HG03354 (cell line): Measurements from ENCODE around the gene PPP1R8.
A peak's percentile ranks its signal among the peaks of the same experiment; 100 is the strongest.
"Not testable (repeated sequence)": the region's sequence is repeated elsewhere in the genome, so short reads cannot be mapped to it uniquely, and the experiment has no call there.

Source experiments
- ATAC-seq: cut with Tn5 transposase; IDR thresholded peaks from one replicate; pipeline ENCODE4 v1.9.1; 2021; ENCODE audit warnings: mild to moderate bottlenecking; ENCODE audit not compliant: unreplicated experiment, poor library complexity, severe bottlenecking

Gene PPP1R8

GRCh38 chr1:27830621-27831440 is at the start of gene PPP1R8:
TSS of gene PPP1R8 (plus strand) at chr1:27830782. CDS start at chr1:27830836, 54 bp downstream.
- peak; percentile 94 for ATAC-seq

- ATAC-seq = no peak
Observed at GRCh38 chr1:27782950-27783349, 47.6 kb upstream of the PPP1R8 start.

- no peak for ATAC-seq
Observed at GRCh38 chr1:27784700-27785099, 45.9 kb upstream of the PPP1R8 start.

- no peak for ATAC-seq
Observed at GRCh38 chr1:27785781-27786455, 44.7 kb upstream of the PPP1R8 start.

- no peak for ATAC-seq
Observed at GRCh38 chr1:27787895-27788294, 42.7 kb upstream of the PPP1R8 start.

GRCh38 chr1:27789540-27790041 is 41.0 kb upstream of the PPP1R8 start:
- no peak for ATAC-seq

GRCh38 chr1:27790270-27790669 is 40.3 kb upstream of the PPP1R8 start:
- not testable (repeated sequence) for ATAC-seq

GRCh38 chr1:27795601-27796000 is 35.0 kb upstream of the PPP1R8 start:
- no peak for ATAC-seq

- ATAC-seq = no peak
Observed at GRCh38 chr1:27804791-27805190, 25.8 kb upstream of the PPP1R8 start.

- ATAC-seq = no peak
Observed at GRCh38 chr1:27806758-27807157, 23.8 kb upstream of the PPP1R8 start.

- ATAC-seq = no peak
Observed at GRCh38 chr1:27807385-27807784, 23.2 kb upstream of the PPP1R8 start.

GRCh38 chr1:27808131-27808530 is 22.5 kb upstream of the PPP1R8 start:
- ATAC-seq = not testable (repeated sequence)

GRCh38 chr1:27809883-27810282 is 20.7 kb upstream of the PPP1R8 start:
- no peak for ATAC-seq

- no peak for ATAC-seq
Observed at GRCh38 chr1:27811741-27812500, 18.7 kb upstream of the PPP1R8 start.

GRCh38 chr1:27816921-27817630 is 13.5 kb upstream of the PPP1R8 start:
- no peak for ATAC-seq

- no peak for ATAC-seq
Observed at GRCh38 chr1:27821761-27822315, 8.7 kb upstream of the PPP1R8 start.

- ATAC-seq = no peak
Observed at GRCh38 chr1:27823784-27824183, 6.8 kb upstream of the PPP1R8 start.

GRCh38 chr1:27824411-27824810 is 6.2 kb upstream of the PPP1R8 start:
- no peak for ATAC-seq

GRCh38 chr1:27829339-27829960 is 1.1 kb upstream of the PPP1R8 start:
- ATAC-seq = not testable (repeated sequence)
